ENCODE data around the gene TRUB1.
"Not testable (repeated sequence)": the region's sequence is repeated elsewhere in the genome, so short reads cannot be mapped to it uniquely, and the experiment has no call there.

TRUB1 gene

GRCh38 chr10:114937962-114938855 lies at the start of gene TRUB1:
Gene TRUB1 (plus strand): TSS chr10:114938195. CDS start chr10:114938254, 59 bp downstream.
- peak; percentile 80 for DNase-seq

- DNase-seq = no peak
Measured at GRCh38 chr10:114893251-114893650, 44.7 kb upstream of the TRUB1 start.

- DNase-seq = no peak
Measured at GRCh38 chr10:114894911-114895310, 43.1 kb upstream of the TRUB1 start.

GRCh38 chr10:114897011-114897410 lies 41.0 kb upstream of the TRUB1 start:
- not testable (repeated sequence) for DNase-seq

- no peak for DNase-seq
Measured at GRCh38 chr10:114897593-114897992, 40.4 kb upstream of the TRUB1 start.

GRCh38 chr10:114899982-114900381 lies 38.0 kb upstream of the TRUB1 start:
- no peak for DNase-seq

- no peak for DNase-seq
Measured at GRCh38 chr10:114900658-114901057, 37.3 kb upstream of the TRUB1 start.

- no peak for DNase-seq
Measured at GRCh38 chr10:114902151-114902550, 35.8 kb upstream of the TRUB1 start.

GRCh38 chr10:114905450-114905849 lies 32.5 kb upstream of the TRUB1 start:
- peak; percentile 58 for DNase-seq

GRCh38 chr10:114906981-114907380 lies 31.0 kb upstream of the TRUB1 start:
- no peak for DNase-seq

GRCh38 chr10:114908896-114909295 lies 29.1 kb upstream of the TRUB1 start:
- peak; percentile 80 for DNase-seq

GRCh38 chr10:114911052-114911711 lies 26.8 kb upstream of the TRUB1 start:
- DNase-seq = no peak

- peak; percentile 14 for DNase-seq
Measured at GRCh38 chr10:114911801-114912469, 26.1 kb upstream of the TRUB1 start.

- DNase-seq = no peak
Measured at GRCh38 chr10:114912470-114912859, 25.5 kb upstream of the TRUB1 start.

GRCh38 chr10:114914560-114914959 lies 23.4 kb upstream of the TRUB1 start:
- DNase-seq = no peak

- DNase-seq = no peak
Measured at GRCh38 chr10:114915294-114915693, 22.7 kb upstream of the TRUB1 start.

GRCh38 chr10:114916653-114917052 lies 21.3 kb upstream of the TRUB1 start:
- no peak for DNase-seq

- no peak for DNase-seq
Measured at GRCh38 chr10:114917459-114917858, 20.5 kb upstream of the TRUB1 start.

GRCh38 chr10:114917927-114918672 lies 19.9 kb upstream of the TRUB1 start:
- peak; percentile 83 for DNase-seq

GRCh38 chr10:114920459-114920858 lies 17.5 kb upstream of the TRUB1 start:
- DNase-seq = no peak

GRCh38 chr10:114922003-114922402 lies 16.0 kb upstream of the TRUB1 start:
- no peak for DNase-seq

GRCh38 chr10:114923551-114923950 lies 14.4 kb upstream of the TRUB1 start:
- DNase-seq = no peak

All from NCI-H226 (cell line).